ENCODE measurements around the gene PRR5L.

PRR5L gene

GRCh38 chr11:36364551-36365325 is 68.7 kb downstream of the PRR5L start:
- TF ChIP-seq CTCF (IDR thresholded peaks at IDR 0.05; ENCODE audit: low read depth, low read length, missing control alignments), result no peak
- H3K27ac ChIP-seq, result no peak overlapping the region
- in situ Hi-C loops (cut with HindIII; ENCODE audit: low pct_ligation_motif_present, low sequenced_read_pairs), result no loop called here
- H3K4me3 ChIP-seq (ENCODE audit: low read depth, low read length), result no peak overlapping the region
- DNase-seq, result no peak
- H3K27me3 ChIP-seq (replicated peaks), result no peaks in the 10 kb centered on the region
- no peaks in the 10 kb centered on the region for H3K36me3 ChIP-seq (replicated peaks)

- no peak for TF ChIP-seq CTCF (IDR thresholded peaks at IDR 0.05; ENCODE audit: low read depth, low read length, missing control alignments)
- Histone ChIP-seq H3K36me3 (replicated peaks) (no peaks in the 10 kb centered on the region), H3K4me3 (ENCODE audit: low read depth, low read length) (no peak overlapping the region), H3K27ac (no peak overlapping the region), H3K27me3 (replicated peaks) (no peaks in the 10 kb centered on the region)
- in situ Hi-C loops (cut with HindIII; ENCODE audit: low pct_ligation_motif_present, low sequenced_read_pairs), result no loop called here
- DNase-seq, result no peak
These were observed 69.8 kb downstream of the PRR5L start for GRCh38 chr11:36365907-36366306.

GRCh38 chr11:36367806-36368680 is 72.0 kb downstream of the PRR5L start:
- in situ Hi-C loops (cut with HindIII; ENCODE audit: low pct_ligation_motif_present, low sequenced_read_pairs), result no loop called here
- DNase-seq, result no peak
- Histone ChIP-seq H3K27ac (no peak overlapping the region), H3K36me3 (replicated peaks) (no peaks in the 10 kb centered on the region), H3K27me3 (replicated peaks) (no peaks in the 10 kb centered on the region), H3K4me3 (ENCODE audit: low read depth, low read length) (no peak overlapping the region)
- TF ChIP-seq CTCF (IDR thresholded peaks at IDR 0.05; ENCODE audit: low read depth, low read length, missing control alignments), result no peak

- Histone ChIP-seq H3K36me3 (replicated peaks) (no peaks in the 10 kb centered on the region), H3K4me3 (ENCODE audit: low read depth, low read length) (no peak overlapping the region), H3K27ac (no peak overlapping the region), H3K27me3 (replicated peaks) (no peaks in the 10 kb centered on the region)
- no peak for DNase-seq
- in situ Hi-C loops (cut with HindIII; ENCODE audit: low pct_ligation_motif_present, low sequenced_read_pairs), result no loop called here
- no peak for TF ChIP-seq CTCF (IDR thresholded peaks at IDR 0.05; ENCODE audit: low read depth, low read length, missing control alignments)
These were observed 75.1 kb downstream of the PRR5L start for GRCh38 chr11:36371181-36371580.

GRCh38 chr11:36371590-36371989 is 75.5 kb downstream of the PRR5L start:
- no peak for TF ChIP-seq CTCF (IDR thresholded peaks at IDR 0.05; ENCODE audit: low read depth, low read length, missing control alignments)
- H3K27me3 ChIP-seq (replicated peaks), result no peaks in the 10 kb centered on the region
- H3K4me3 ChIP-seq (ENCODE audit: low read depth, low read length), result no peak overlapping the region
- H3K36me3 ChIP-seq (replicated peaks), result no peaks in the 10 kb centered on the region
- in situ Hi-C loops (cut with HindIII; ENCODE audit: low pct_ligation_motif_present, low sequenced_read_pairs), result no loop called here
- H3K27ac ChIP-seq, result no peak overlapping the region
- DNase-seq, result no peak

Measured in brain microvascular endothelial cell (primary cell).